Activated CD8-positive, alpha-beta memory T cell treated with anti-CD3 and anti-CD28 coated beads for 1 hour (primary cell): Measurements from ENCODE around the gene TIGD3.

Experiments used
- DNase-seq, 2 donors: peaks; one replicate each; pipeline ENCODE4 v3.0.0-alpha.2; 2020; ENCODE audit warnings: low read depth in 1 of 2; ENCODE audit errors: extremely low read depth in 1 of 2

Gene TIGD3

DNA sequence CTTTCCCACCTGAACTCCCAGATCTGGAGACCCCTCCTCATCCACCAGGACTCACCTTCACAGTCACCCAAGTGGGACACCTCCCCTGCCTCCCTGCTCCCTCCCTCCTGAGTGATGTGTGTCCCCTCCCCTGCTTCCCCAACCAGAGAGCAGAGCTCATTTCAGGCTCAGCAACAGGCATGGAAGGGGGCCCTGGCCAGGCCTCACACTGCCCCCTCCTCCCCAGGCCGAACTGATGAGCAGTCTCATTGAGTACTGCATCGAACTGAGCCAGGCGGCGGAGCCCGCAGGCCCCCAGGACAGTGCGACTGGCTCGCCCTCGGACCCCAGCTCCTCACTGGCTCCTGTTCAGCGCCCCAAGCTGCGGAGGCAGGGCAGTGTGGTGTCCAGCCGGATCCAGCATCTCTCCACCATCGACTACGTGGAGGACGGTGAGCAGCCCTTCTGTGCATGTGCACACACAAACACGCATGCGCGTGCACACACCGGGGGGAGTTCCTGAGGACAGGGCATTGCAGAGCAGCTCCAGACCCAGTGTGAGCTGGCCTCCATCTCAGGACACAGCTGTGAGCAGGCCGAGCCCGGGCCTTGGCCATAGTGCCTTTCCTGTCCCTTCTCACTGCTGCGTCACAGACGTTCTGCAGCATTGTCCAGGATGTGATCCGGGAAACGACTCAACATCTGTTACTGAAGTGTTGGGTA lies 50.2 kb downstream of the TIGD3 start:
- DNase-seq: no peak
